ENCODE measurements around the gene HOXA13. TPM values are rescaled to one million over a fixed set of nuclear protein-coding genes. Genes with fewer than 3 reads are reported as not detected.

Gene HOXA13
- total RNA-seq, 2 experiments from 2014 or later: 0.32 to 0.54 TPM

DNA sequence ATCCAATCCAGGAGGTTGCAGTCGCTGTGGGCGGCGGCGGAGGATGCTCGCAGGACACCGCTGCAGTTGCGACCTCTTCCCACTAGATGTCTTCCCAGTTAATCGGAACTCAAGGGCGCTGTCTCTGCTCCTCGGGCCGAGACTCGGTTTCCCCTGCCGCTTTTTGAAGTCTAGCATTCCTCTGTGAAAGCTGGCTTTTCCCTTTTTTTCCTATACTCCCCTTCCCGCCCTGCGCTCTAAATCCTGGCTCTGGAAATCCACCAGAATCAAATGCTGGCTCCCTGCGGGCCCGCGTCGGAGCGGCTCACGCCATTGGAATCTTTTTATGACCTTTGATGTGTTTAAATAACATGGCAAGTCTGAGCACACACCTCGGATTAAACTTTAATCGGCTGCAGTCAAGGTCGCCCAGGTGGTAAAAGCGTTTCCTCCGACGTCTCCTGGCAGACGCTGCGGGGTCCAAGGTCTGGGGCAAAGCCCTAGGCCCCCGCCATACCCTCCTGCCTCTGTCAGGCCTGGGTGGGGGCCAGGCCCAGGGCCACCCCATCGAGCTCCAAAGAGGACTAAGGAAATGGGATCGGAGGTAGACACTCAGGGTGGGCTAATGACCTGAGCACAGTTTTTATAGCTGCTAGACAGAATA lies 10.7 kb upstream of the HOXA13 start:
- DNase-seq (ENCODE audit: low spot score): peak; percentile 31
- Histone ChIP-seq H3K4me2 (ENCODE audit: low read length) (no peak overlapping the region), H3K9me3 (ENCODE audit: low read length) (no peaks in the 10 kb centered on the region), H3K36me3 (ENCODE audit: insufficient read depth, low read length) (no peaks in the 10 kb centered on the region), H3K4me3 (ENCODE audit: low read depth, low read length, poor library complexity, severe bottlenecking) (no peak overlapping the region), H3K4me1 (ENCODE audit: insufficient read depth, low read length, poor library complexity, severe bottlenecking) (no peaks in the 10 kb centered on the region), H2AFZ (ENCODE audit: low read length) (no peak overlapping the region), H4K20me1 (ENCODE audit: insufficient read depth, low read length) (no peaks in the 10 kb centered on the region), H3K79me2 (ENCODE audit: insufficient read depth, low read depth, low read length) (no peaks in the 10 kb centered on the region), H3K27ac (ENCODE audit: low read depth, low read length, poor library complexity, severe bottlenecking) (no peak overlapping the region), H3K9me2 (ENCODE audit: insufficient read depth, low read length) (no peaks in the 10 kb centered on the region)
- intact Hi-C loops (cut with micrococcal nuclease; ENCODE audit: unreplicated experiment): no loop called here
- POLR2A ChIA-PET: interaction anchor here (0.6 to 1.3 kb wide), 3 partner anchors 12 to 244 kb away, joined by 3 to 6 read pairs (median 3); no protein-coding TSS in a partner anchor
- CTCF ChIA-PET (ENCODE audit: unreplicated experiment): no interaction called here
- TF ChIP-seq, protein P1, sequence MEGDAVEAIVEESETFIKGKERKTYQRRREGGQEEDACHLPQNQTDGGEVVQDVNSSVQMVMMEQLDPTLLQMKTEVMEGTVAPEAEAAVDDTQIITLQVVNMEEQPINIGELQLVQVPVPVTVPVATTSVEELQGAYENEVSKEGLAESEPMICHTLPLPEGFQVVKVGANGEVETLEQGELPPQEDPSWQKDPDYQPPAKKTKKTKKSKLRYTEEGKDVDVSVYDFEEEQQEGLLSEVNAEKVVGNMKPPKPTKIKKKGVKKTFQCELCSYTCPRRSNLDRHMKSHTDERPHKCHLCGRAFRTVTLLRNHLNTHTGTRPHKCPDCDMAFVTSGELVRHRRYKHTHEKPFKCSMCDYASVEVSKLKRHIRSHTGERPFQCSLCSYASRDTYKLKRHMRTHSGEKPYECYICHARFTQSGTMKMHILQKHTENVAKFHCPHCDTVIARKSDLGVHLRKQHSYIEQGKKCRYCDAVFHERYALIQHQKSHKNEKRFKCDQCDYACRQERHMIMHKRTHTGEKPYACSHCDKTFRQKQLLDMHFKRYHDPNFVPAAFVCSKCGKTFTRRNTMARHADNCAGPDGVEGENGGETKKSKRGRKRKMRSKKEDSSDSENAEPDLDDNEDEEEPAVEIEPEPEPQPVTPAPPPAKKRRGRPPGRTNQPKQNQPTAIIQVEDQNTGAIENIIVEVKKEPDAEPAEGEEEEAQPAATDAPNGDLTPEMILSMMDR (conservative IDR thresholded peaks at IDR 0.05; ENCODE audit: low read length): peak; percentile 71
- no peak for TF ChIP-seq EZH2phosphoT487 (IDR thresholded peaks at IDR 0.05; ENCODE audit: borderline replicate concordance, low read depth, low read length)
- BruUV-seq (replicated peaks): no TSS peak

DNA sequence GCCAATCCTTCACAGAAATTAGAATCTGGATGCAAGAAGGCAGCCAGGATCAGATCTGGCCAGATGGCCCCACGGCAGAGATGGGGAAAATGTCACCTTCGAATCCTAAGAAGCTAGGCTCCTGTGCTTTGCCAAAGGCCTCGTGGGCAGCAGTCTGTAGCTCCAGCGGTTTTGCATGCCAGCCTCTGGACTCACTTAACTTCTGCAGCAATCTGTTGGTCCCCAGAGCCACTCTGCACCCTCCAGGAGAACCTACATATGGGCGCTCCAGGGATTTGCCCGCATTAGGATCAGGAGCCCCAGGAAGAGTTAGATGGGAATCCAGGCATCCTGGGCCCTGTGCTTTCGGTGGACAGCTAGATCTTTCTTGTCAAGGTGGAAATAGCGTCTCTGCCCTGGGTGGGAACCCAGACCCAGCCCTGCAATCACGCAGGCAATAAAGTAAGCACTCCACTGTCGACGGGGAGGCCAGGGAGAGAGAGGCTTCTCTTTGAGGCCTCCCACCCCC lies 10.1 kb upstream of the HOXA13 start:
- Histone ChIP-seq H3K4me1 (ENCODE audit: insufficient read depth, low read length, poor library complexity, severe bottlenecking) (no peaks in the 10 kb centered on the region), H3K36me3 (ENCODE audit: insufficient read depth, low read length) (no peaks in the 10 kb centered on the region), H3K9me3 (ENCODE audit: low read length) (no peaks in the 10 kb centered on the region), H3K9me2 (ENCODE audit: insufficient read depth, low read length) (no peaks in the 10 kb centered on the region), H3K27ac (ENCODE audit: low read depth, low read length, poor library complexity, severe bottlenecking) (no peak overlapping the region), H4K20me1 (ENCODE audit: insufficient read depth, low read length) (no peaks in the 10 kb centered on the region), H3K4me2 (ENCODE audit: low read length) (no peak overlapping the region), H3K79me2 (ENCODE audit: insufficient read depth, low read depth, low read length) (no peaks in the 10 kb centered on the region), H3K4me3 (ENCODE audit: low read depth, low read length, poor library complexity, severe bottlenecking) (no peak overlapping the region), H2AFZ (ENCODE audit: low read length) (no peak overlapping the region)
- ChIA-PET POLR2A (interaction anchor here (0.6 to 1.3 kb wide), 3 partner anchors 13 to 243 kb away, joined by 3 to 6 read pairs (median 3); no protein-coding TSS in a partner anchor), CTCF (ENCODE audit: unreplicated experiment) (no interaction called here)
- BruUV-seq (replicated peaks): no TSS peak
- TF ChIP-seq, protein P1 (conservative IDR thresholded peaks at IDR 0.05; ENCODE audit: low read length): no peak
- TF ChIP-seq EZH2phosphoT487 (IDR thresholded peaks at IDR 0.05; ENCODE audit: borderline replicate concordance, low read depth, low read length): no peak
- no peak for DNase-seq (ENCODE audit: low spot score)
- intact Hi-C loops (cut with micrococcal nuclease; ENCODE audit: unreplicated experiment): no loop called here

DNA sequence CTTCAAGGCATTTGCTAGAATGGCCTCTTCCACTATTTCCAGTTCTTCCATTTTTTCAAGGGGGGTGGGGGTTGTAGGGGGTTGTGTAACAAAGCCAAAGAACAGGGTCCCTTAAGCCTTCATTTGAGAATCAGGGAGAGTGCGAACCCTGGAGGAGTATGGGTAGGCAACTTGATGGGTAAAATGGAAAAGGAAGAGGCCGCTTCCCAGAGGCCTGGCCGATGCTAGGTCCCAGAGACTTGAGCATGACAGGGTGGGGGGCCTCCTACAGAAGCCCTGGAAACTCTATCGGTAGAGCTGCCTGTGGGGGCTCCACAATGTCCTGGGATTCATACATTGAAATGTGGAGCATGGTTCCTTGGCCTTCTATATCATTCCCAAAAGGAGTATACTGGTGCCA lies 9.1 kb upstream of the HOXA13 start:
- Histone ChIP-seq H3K4me2 (ENCODE audit: low read length) (no peak overlapping the region), H3K36me3 (ENCODE audit: insufficient read depth, low read length) (no peaks in the 10 kb centered on the region), H4K20me1 (ENCODE audit: insufficient read depth, low read length) (no peaks in the 10 kb centered on the region), H3K4me3 (ENCODE audit: low read depth, low read length, poor library complexity, severe bottlenecking) (no peak overlapping the region), H3K79me2 (ENCODE audit: insufficient read depth, low read depth, low read length) (no peaks in the 10 kb centered on the region), H3K9me2 (ENCODE audit: insufficient read depth, low read length) (no peaks in the 10 kb centered on the region), H3K4me1 (ENCODE audit: insufficient read depth, low read length, poor library complexity, severe bottlenecking) (no peaks in the 10 kb centered on the region), H3K9me3 (ENCODE audit: low read length) (no peaks in the 10 kb centered on the region), H2AFZ (ENCODE audit: low read length) (no peak overlapping the region), H3K27ac (ENCODE audit: low read depth, low read length, poor library complexity, severe bottlenecking) (no peak overlapping the region)
- no peak for DNase-seq (ENCODE audit: low spot score)
- intact Hi-C loops (cut with micrococcal nuclease; ENCODE audit: unreplicated experiment): no loop called here
- ChIA-PET POLR2A (interaction anchor here (1.3 kb wide), 1 partner anchor 119 kb away, joined by 6 read pairs; no protein-coding TSS in a partner anchor), CTCF (ENCODE audit: unreplicated experiment) (no interaction called here)
- no TSS peak for BruUV-seq (replicated peaks)
- TF ChIP-seq EZH2phosphoT487 (IDR thresholded peaks at IDR 0.05; ENCODE audit: borderline replicate concordance, low read depth, low read length): no peak
- TF ChIP-seq, protein P1 (conservative IDR thresholded peaks at IDR 0.05; ENCODE audit: low read length): no peak

All from OCI-LY7 (cell line).